Smooth muscle cell (in vitro differentiated cells): ENCODE results near the gene ITGA3. TPM values are rescaled to one million over a fixed set of nuclear protein-coding genes. Genes with fewer than 3 reads are reported as not detected.

ENCODE experiments used
- DNase-seq: peaks from one replicate; lab custom pipeline; 2025; ENCODE audit not compliant: unreplicated experiment; lab: John Stamatoyannopoulos, UW
- H2AFZ ChIP-seq: fragments of 200-600 bp; sonication (generic); 2 replicates; pipeline ENCODE4 v1.6.0; 2016; ENCODE audit warnings: antibody characterized with exemption, low read depth, mild to moderate bottlenecking
- H3F3A ChIP-seq: fragments of 200-600 bp; sonication (generic); 2 replicates; pipeline ENCODE4 v1.6.0; 2017; ENCODE audit warnings: antibody characterized with exemption, low read depth
- H3K27ac ChIP-seq: fragments of 200-600 bp; sonication (generic); 2 replicates; pipeline ENCODE4 v1.5.1; 2016; ENCODE audit warnings: low read depth, mild to moderate bottlenecking
- H3K27me3 ChIP-seq: fragments of 200-600 bp; sonication (generic); 2 replicates; pipeline ENCODE4 v1.6.1; 2016; ENCODE audit warnings: low read depth, mild to moderate bottlenecking
- H3K36me3 ChIP-seq: fragments of 200-600 bp; sonication (generic); 2 replicates; pipeline ENCODE4 v1.5.1; 2016; ENCODE audit warnings: low read depth
- H3K4me1 ChIP-seq: fragments of 200-600 bp; sonication (generic); 2 replicates; pipeline ENCODE4 v1.5.1; 2016; ENCODE audit warnings: low read depth
- H3K4me2 ChIP-seq: fragments of 200-600 bp; sonication (generic); 2 replicates; pipeline ENCODE4 v1.6.0; 2016; ENCODE audit warnings: mild to moderate bottlenecking
- H3K4me3 ChIP-seq: fragments of 200-600 bp; sonication (generic); 2 replicates; pipeline ENCODE4 v1.5.1; 2016; ENCODE audit warnings: mild to moderate bottlenecking
- H3K79me2 ChIP-seq: fragments of 200-600 bp; sonication (generic); 2 replicates; pipeline ENCODE4 v1.6.0; 2016; ENCODE audit warnings: low read depth, mild to moderate bottlenecking
- H3K9ac ChIP-seq: fragments of 200-600 bp; sonication (generic); 2 replicates; pipeline ENCODE4 v1.6.0; 2016; ENCODE audit warnings: low read depth
- H3K9me3 ChIP-seq: fragments of 200-600 bp; sonication (generic); replicated peaks from 2 replicates; pipeline ENCODE4 v1.5.1; 2016; ENCODE audit warnings: low read depth
- H4K20me1 ChIP-seq: fragments of 200-600 bp; sonication (generic); 2 replicates; pipeline ENCODE4 v1.6.0; 2016; ENCODE audit warnings: low read depth
- WGBS: methylation state at CpG from one replicate; pipeline ENCODE4 v1.1.7; 2016; ENCODE audit warnings: low lambda C conversion rate; 5-methylcytosine and 5-hydroxymethylcytosine counted together
- polyA plus RNA-seq: library from polyadenylated mRNA; unstranded; fragments of >200 nt; fragmentation: Nextera tagmentation; extraction: Ambion mirVana; gene quantifications from 2 replicates; pipeline ENCODE4 v1.2.1, GENCODE V29; 2016
- total RNA-seq: library from RNA; depleted of rRNA; stranded (reverse); fragments of >200 nt; gene quantifications from 2 replicates; pipeline ENCODE4 v1.2.3, GENCODE V29; 2014
- TF ChIP-seq, protein P1 (sequence below): fragments of 200-600 bp; sonication (generic); IDR thresholded peaks from 2 replicates; pipeline ENCODE4 v1.5.1; 2017; ENCODE audit warnings: borderline replicate concordance, mild to moderate bottlenecking, antibody characterized with exemption; ENCODE audit not compliant: insufficient read depth, poor library complexity, severe bottlenecking

Gene ITGA3
- total and polyA plus RNA-seq, 2 experiments from 2014 or later, result 30.0 to 44.7 TPM

DNA sequence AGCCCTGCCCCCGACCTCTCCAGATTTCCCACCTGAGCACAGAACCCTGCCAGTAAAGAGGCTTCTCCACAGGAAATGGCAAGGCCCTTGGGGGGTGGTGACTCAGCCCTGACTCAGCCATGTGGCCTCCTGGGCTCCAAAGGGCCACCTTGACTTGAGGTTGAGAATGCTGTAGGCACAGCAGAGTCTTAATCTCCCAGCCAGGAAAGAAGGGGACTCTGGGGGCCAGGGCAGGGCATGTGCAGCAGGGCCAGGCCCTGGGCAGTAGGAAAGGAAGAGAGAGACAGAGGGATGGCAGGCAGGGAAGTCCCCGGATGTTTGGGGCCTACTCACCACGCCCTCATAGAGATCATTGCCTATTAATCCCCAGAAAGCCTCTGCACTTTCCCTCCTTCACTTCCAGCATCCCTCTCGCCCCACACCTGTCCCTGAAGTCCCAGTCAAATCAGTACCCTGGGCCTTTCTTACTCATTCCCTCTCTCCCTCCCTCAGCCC lies 4.8 kb upstream of the ITGA3 start:
- no peaks in the 10 kb centered on the region for H3K9me3 ChIP-seq
- H3K9ac ChIP-seq, result no peak overlapping the region
- TF ChIP-seq, protein P1, sequence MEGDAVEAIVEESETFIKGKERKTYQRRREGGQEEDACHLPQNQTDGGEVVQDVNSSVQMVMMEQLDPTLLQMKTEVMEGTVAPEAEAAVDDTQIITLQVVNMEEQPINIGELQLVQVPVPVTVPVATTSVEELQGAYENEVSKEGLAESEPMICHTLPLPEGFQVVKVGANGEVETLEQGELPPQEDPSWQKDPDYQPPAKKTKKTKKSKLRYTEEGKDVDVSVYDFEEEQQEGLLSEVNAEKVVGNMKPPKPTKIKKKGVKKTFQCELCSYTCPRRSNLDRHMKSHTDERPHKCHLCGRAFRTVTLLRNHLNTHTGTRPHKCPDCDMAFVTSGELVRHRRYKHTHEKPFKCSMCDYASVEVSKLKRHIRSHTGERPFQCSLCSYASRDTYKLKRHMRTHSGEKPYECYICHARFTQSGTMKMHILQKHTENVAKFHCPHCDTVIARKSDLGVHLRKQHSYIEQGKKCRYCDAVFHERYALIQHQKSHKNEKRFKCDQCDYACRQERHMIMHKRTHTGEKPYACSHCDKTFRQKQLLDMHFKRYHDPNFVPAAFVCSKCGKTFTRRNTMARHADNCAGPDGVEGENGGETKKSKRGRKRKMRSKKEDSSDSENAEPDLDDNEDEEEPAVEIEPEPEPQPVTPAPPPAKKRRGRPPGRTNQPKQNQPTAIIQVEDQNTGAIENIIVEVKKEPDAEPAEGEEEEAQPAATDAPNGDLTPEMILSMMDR, result no peak
- peak overlapping the region; percentile 78 for H3K4me2 ChIP-seq
- WGBS, result 62% methylated on average over 2 of the region's 4 CpGs
- peaks cover 37% of the 10 kb centered on the region for H3K4me1 ChIP-seq
- no peaks in the 10 kb centered on the region for H3K27me3 ChIP-seq
- peaks cover 9% of the 10 kb centered on the region for H3F3A ChIP-seq
- H3K79me2 ChIP-seq, result no peaks in the 10 kb centered on the region
- H4K20me1 ChIP-seq, result no peaks in the 10 kb centered on the region
- H3K27ac ChIP-seq, result peak overlapping the region; percentile 68
- H3K36me3 ChIP-seq, result no peaks in the 10 kb centered on the region
- no peak overlapping the region for H3K4me3 ChIP-seq
- no peak for DNase-seq
- H2AFZ ChIP-seq, result no peak overlapping the region

DNA sequence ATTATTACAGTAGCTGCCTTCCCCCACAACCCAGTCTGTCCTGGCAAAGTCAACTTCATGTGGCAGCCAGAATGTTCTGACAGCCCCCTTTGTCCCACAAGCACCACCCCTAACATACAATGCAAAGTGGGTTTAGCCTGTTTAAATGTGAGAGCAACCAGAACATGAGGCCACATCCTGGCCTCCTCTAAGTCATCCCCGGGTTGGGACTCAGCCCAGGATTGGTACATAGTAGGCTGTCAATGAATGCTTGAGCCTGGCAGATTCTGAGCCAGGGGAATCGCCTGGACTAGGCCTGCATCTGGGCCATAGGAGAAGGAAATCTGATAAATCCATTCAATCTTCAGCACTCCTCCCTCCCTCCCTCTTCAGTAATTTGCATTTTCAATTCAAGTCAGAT lies 4.3 kb upstream of the ITGA3 start:
- Histone ChIP-seq H3K9ac (no peak overlapping the region), H3K36me3 (no peaks in the 10 kb centered on the region), H3K4me3 (no peak overlapping the region), H3K27me3 (no peaks in the 10 kb centered on the region), H2AFZ (no peak overlapping the region), H3F3A (peaks cover 9% of the 10 kb centered on the region), H3K4me1 (peaks cover 37% of the 10 kb centered on the region), H3K79me2 (no peaks in the 10 kb centered on the region), H3K27ac (peak overlapping the region; percentile 68), H3K4me2 (peak overlapping the region; percentile 78), H4K20me1 (no peaks in the 10 kb centered on the region), H3K9me3 (no peaks in the 10 kb centered on the region)
- 91% methylated on average over 2 of the region's 2 CpGs for WGBS
- no peak for DNase-seq
- TF ChIP-seq, protein P1, result no peak

DNA sequence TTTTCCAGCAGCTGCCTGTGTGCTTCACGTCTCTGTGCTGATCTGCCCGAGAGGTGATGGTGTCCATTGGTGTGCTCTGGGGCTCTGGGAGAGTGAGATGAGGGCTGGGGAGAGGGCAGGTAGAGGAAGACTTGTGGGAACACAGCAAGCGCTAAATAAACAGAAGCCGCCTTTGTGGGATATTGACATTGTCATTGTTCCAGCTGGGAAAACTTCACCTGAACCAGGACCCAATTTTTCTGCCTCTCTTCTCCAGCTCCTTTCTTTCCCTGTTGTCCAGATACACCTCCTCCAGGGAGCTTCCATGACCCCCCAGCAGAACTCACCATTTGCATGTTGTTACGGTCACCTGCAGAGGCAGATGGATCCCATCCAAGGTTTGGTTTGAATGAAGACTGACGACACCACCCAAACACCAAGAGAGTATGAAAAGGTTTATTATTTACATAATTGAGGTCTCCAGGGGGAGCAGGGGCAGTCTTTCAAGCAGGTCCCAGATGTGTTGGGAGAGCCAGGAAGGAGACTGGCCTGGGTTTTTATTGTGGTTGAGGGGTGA lies 3.6 kb upstream of the ITGA3 start:
- peaks cover 37% of the 10 kb centered on the region for H3K4me1 ChIP-seq
- H3K4me2 ChIP-seq, result peak overlapping the region; percentile 62
- no peak overlapping the region for H3K4me3 ChIP-seq
- DNase-seq, result no peak
- peaks cover 4% of the 10 kb centered on the region for H3K79me2 ChIP-seq
- H3K36me3 ChIP-seq, result no peaks in the 10 kb centered on the region
- H4K20me1 ChIP-seq, result peaks cover 5% of the 10 kb centered on the region
- 92% methylated on average over 6 of the region's 6 CpGs for WGBS
- peak overlapping the region; percentile 73 for H3K27ac ChIP-seq
- no peak overlapping the region for H2AFZ ChIP-seq
- TF ChIP-seq, protein P1, result no peak
- H3K27me3 ChIP-seq, result no peaks in the 10 kb centered on the region
- H3F3A ChIP-seq, result peaks cover 9% of the 10 kb centered on the region
- H3K9me3 ChIP-seq, result no peaks in the 10 kb centered on the region
- no peak overlapping the region for H3K9ac ChIP-seq
